GM10248 (cell line): ENCODE measurements around the gene CC2D1B.

Experiments
- CTCF ChIA-PET: fragments of 300-600 bp; sonication (Branson Sonifier 250); formaldehyde crosslinking; extraction: SDS; loops from one replicate; lab custom pipeline; 2021; ENCODE audit warnings: antibody characterized with exemption; lab: Yijun Ruan, JAX
- POLR2A ChIA-PET: fragments of 350-650 bp; sonication (Branson Sonifier 250); formaldehyde crosslinking; extraction: SDS; loops from one replicate; lab custom pipeline; 2020; ENCODE audit warnings: antibody characterized with exemption; lab: Yijun Ruan, JAX
- DNase-seq: peaks from one replicate; pipeline ENCODE4 v3.0.0; 2012; ENCODE audit errors: extremely low spot score
- CTCF ChIP-seq: IDR thresholded peaks from 2 replicates; pipeline ENCODE4 v1.5.1; 2012; ENCODE audit warnings: mild to moderate bottlenecking, low read depth; ENCODE audit errors: extremely low read depth, missing control alignments, control extremely low read depth

The CC2D1B gene

GRCh38 chr1:52345252-52345651, 20.8 kb downstream of the CC2D1B start:
- POLR2A ChIA-PET: no interaction called here
- no peak for TF ChIP-seq CTCF
- no peak for DNase-seq
- CTCF ChIA-PET: interaction anchor here (0.9 to 1.3 kb wide), 2 partner anchors 9 to 11 kb away, joined by 3 read pairs; no protein-coding TSS in a partner anchor

- ChIA-PET CTCF (interaction anchor here (0.6 to 0.8 kb wide), 3 partner anchors 10 to 255 kb away, joined by 3 read pairs; no protein-coding TSS in a partner anchor), POLR2A (no interaction called here)
- no peak for DNase-seq
These were observed 22.0 kb downstream of the CC2D1B start for GRCh38 chr1:52343979-52344378.

GRCh38 chr1:52341655-52342260, 24.2 kb downstream of the CC2D1B start:
- TF ChIP-seq CTCF: no peak
- CTCF ChIA-PET: interaction anchor here (0.7 to 1.4 kb wide), 6 partner anchors 10 to 104 kb away, joined by 3 to 5 read pairs (median 4); no protein-coding TSS in a partner anchor
- POLR2A ChIA-PET: no interaction called here
- DNase-seq: no peak

More at GRCh38 chr1:52343979-52344378, 22.0 kb downstream of the CC2D1B start:
- no peak for TF ChIP-seq CTCF

- no peak for DNase-seq
- ChIA-PET CTCF (no interaction called here), POLR2A (no interaction called here)
- no peak for TF ChIP-seq CTCF
These were observed 28.6 kb downstream of the CC2D1B start for GRCh38 chr1:52337439-52337838.

GRCh38 chr1:52334906-52335528, 31.0 kb downstream of the CC2D1B start:
- CTCF ChIA-PET: interaction anchor here (1.0 to 1.4 kb wide), 4 partner anchors 9 to 70 kb away, joined by 3 to 4 read pairs (median 4); partner anchors contain the start of genes ORC1 and PRPF38A
- POLR2A ChIA-PET: no interaction called here
- no peak for DNase-seq
- TF ChIP-seq CTCF: no peak

- no peak for DNase-seq
- POLR2A ChIA-PET: no interaction called here
- no peak for TF ChIP-seq CTCF
- CTCF ChIA-PET: interaction anchor here (0.7 to 3.5 kb wide), 2 partner anchors 9 to 13 kb away, joined by 3 to 10 read pairs; no protein-coding TSS in a partner anchor
These were observed 33.6 kb downstream of the CC2D1B start for GRCh38 chr1:52332411-52332810.
